Thymus (tissue), 11 donors: ENCODE results near the gene GABRQ. TPM values are rescaled to one million over a fixed set of nuclear protein-coding genes. Genes with fewer than 3 reads are reported as not detected.
"Not testable (repeated sequence)": the region's sequence is repeated elsewhere in the genome, so short reads cannot be mapped to it uniquely, and the experiment has no call there.

Experiments used
- DNase-seq, 9 donors: peaks; one replicate each; pipeline ENCODE4 v3.0.0-alpha.2; 2013; ENCODE audit warnings: low spot score in 9 of 9, low read depth in 6 of 9, missing footprints in 1 of 9
- H3K27ac ChIP-seq, 2 donors: one replicate each; pipeline ENCODE4 v1.5.1; 2013; ENCODE audit warnings: control low read depth in 1 of 2, low read depth in 1 of 2, low read length in 1 of 2, mild to moderate bottlenecking in 1 of 2, moderate library complexity in 1 of 2
- H3K27me3 ChIP-seq, 2 donors: one replicate each; pipeline ENCODE4 v1.5.1; 2013; ENCODE audit warnings: low read length in 1 of 2; ENCODE audit not compliant: control insufficient read depth in 2 of 2, insufficient read depth in 1 of 2
- H3K36me3 ChIP-seq, 2 donors: one replicate each; pipeline ENCODE4 v1.5.1; 2013; ENCODE audit warnings: low read length in 1 of 2, mild to moderate bottlenecking in 1 of 2, moderate library complexity in 1 of 2; ENCODE audit not compliant: control insufficient read depth in 2 of 2, insufficient read depth in 2 of 2
- H3K4me1 ChIP-seq, 2 donors: one replicate each; pipeline ENCODE4 v1.5.1; 2013; ENCODE audit warnings: low read length in 2 of 2; ENCODE audit not compliant: control insufficient read depth in 2 of 2, insufficient read depth in 2 of 2
- H3K4me3 ChIP-seq, 2 donors: one replicate each; pipeline ENCODE4 v1.5.1; 2013; ENCODE audit warnings: low read length in 2 of 2, control low read depth in 1 of 2, mild to moderate bottlenecking in 1 of 2
- H3K9me3 ChIP-seq, 2 donors: one replicate each; pipeline ENCODE4 v1.5.1; 2013; ENCODE audit warnings: low read length in 1 of 2, mild to moderate bottlenecking in 1 of 2; ENCODE audit not compliant: control insufficient read depth in 2 of 2, insufficient read depth in 1 of 2
- WGBS: extraction: QIAGEN DNeasy Blood & Tissue Kit; methylation state at CpG from one replicate; pipeline ENCODE4 v1.1.7; 2013; 5-methylcytosine and 5-hydroxymethylcytosine counted together
- polyA plus RNA-seq: library from polyadenylated mRNA; stranded (reverse); fragments of 200-250 nt; gene quantifications from one replicate; pipeline ENCODE4 v1.2.3, GENCODE V29; 2013
- total RNA-seq: library from RNA; stranded (reverse); fragments of 120-200 nt; gene quantifications from one replicate; pipeline ENCODE4 v1.2.4, GENCODE V29; 2013
- donor health status: healthy.

Gene GABRQ
- total and polyA plus RNA-seq, 2 donors = 0.09 TPM

GRCh38 chrX:152700390-152700789, 62.7 kb downstream of the GABRQ start:
- H3K4me1 ChIP-seq, H3K27me3 ChIP-seq, DNase-seq, H3K27ac ChIP-seq, H3K9me3 ChIP-seq, H3K36me3 ChIP-seq, H3K4me3 ChIP-seq: not testable (repeated sequence)
- WGBS = 95% methylated on average over 4 of the region's 5 CpGs

DNA sequence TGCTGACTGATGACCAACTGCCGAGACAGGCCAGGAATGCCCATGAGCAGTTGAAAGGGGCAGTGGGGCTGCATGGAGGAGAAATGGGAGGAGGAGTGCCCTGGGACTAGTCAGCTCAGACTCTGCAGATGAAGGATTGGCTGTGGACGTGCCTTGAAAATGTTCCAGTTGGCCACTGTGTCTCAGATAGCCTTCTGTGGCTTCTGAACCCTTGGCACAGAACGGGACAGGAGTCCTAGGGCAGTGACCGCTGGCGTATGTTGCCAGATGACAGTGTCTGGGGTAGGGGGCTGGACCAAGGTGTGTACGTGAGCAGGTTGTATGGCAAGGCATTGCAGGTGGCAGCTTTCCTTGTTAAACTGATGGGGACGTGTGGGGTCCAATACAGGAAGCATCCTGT, 68.8 kb downstream of the GABRQ start:
- not testable (repeated sequence) for H3K9me3 ChIP-seq, H3K36me3 ChIP-seq, H3K27ac ChIP-seq, H3K4me1 ChIP-seq, H3K27me3 ChIP-seq, H3K4me3 ChIP-seq, DNase-seq
- WGBS = 91% methylated on average over 3 of the region's 7 CpGs

Other genes starting within 250 kb of the GABRQ start
- 0.24 TPM for gene GABRA3, start 186.6 kb upstream of the GABRQ start, total RNA-seq
- 0.07 TPM for gene GABRA3, start 186.6 kb upstream of the GABRQ start, polyA plus RNA-seq
- gene MAGEA3, start 60.9 kb downstream of the GABRQ start, total RNA-seq = 0.05 TPM
- gene MAGEA3, start 60.9 kb downstream of the GABRQ start, polyA plus RNA-seq = 0.05 TPM
- gene CSAG2, start 71.4 kb downstream of the GABRQ start, total RNA-seq = not detected
- 0.52 TPM for gene CSAG2, start 71.4 kb downstream of the GABRQ start, polyA plus RNA-seq
- not detected for gene MAGEA2B, start 76.7 kb downstream of the GABRQ start, total RNA-seq
- gene MAGEA2B, start 76.7 kb downstream of the GABRQ start, polyA plus RNA-seq = not detected
- gene CSAG1, start 95.8 kb downstream of the GABRQ start, total RNA-seq = 0.24 TPM
- 0.30 TPM for gene CSAG1, start 95.8 kb downstream of the GABRQ start, polyA plus RNA-seq
- gene MAGEA12, start 95.9 kb downstream of the GABRQ start, total RNA-seq = not detected
- 0.05 TPM for gene MAGEA12, start 95.9 kb downstream of the GABRQ start, polyA plus RNA-seq
- not detected for gene MAGEA2, start 115.9 kb downstream of the GABRQ start, total RNA-seq
- gene MAGEA2, start 115.9 kb downstream of the GABRQ start, polyA plus RNA-seq = 0.02 TPM
- gene CSAG3, start 121.3 kb downstream of the GABRQ start, total RNA-seq = 0.52 TPM
- gene CSAG3, start 121.3 kb downstream of the GABRQ start, polyA plus RNA-seq = 1.3 TPM
- not detected for gene MAGEA6, start 131.8 kb downstream of the GABRQ start, total RNA-seq
- 0.05 TPM for gene MAGEA6, start 131.8 kb downstream of the GABRQ start, polyA plus RNA-seq
- gene CETN2, start 192.9 kb downstream of the GABRQ start, total RNA-seq = 25.3 TPM
- 37.4 TPM for gene CETN2, start 192.9 kb downstream of the GABRQ start, polyA plus RNA-seq
- 7.2 TPM for gene NSDHL, start 193.2 kb downstream of the GABRQ start, total RNA-seq
- gene NSDHL, start 193.2 kb downstream of the GABRQ start, polyA plus RNA-seq = 9.9 TPM